Mesothelial cell of epicardium (in vitro differentiated cells): Measurements from ENCODE around the gene UNC45A. TPM values are rescaled to one million over a fixed set of nuclear protein-coding genes. Genes with fewer than 3 reads are reported as not detected.
"Not testable (repeated sequence)": the region's sequence is repeated elsewhere in the genome, so short reads cannot be mapped to it uniquely, and the experiment has no call there.

Experiments used
- DNase-seq, 2 experiments: peaks; one replicate each; pipeline ENCODE4 v3.0.0; 2021; ENCODE audit warnings: low spot score in 2 of 2; ENCODE audit not compliant: unreplicated experiment in 2 of 2
- H3K27ac Mint-ChIP-seq: 2 replicates; pipeline ENCODE4 v1.8.0; 2021; ENCODE audit warnings: mixed read lengths
- H3K27me3 Mint-ChIP-seq: 2 replicates; pipeline ENCODE4 v1.8.0; 2021; ENCODE audit warnings: low read depth, mixed read lengths
- H3K36me3 Mint-ChIP-seq: 2 replicates; pipeline ENCODE4 v1.8.0; 2021; ENCODE audit warnings: mixed read lengths
- H3K4me1 Mint-ChIP-seq: 2 replicates; pipeline ENCODE4 v1.8.0; 2021; ENCODE audit warnings: mixed read lengths
- H3K4me3 Mint-ChIP-seq: 2 replicates; pipeline ENCODE4 v1.8.0; 2021; ENCODE audit warnings: mild to moderate bottlenecking, moderate library complexity, mixed read lengths
- H3K9me3 Mint-ChIP-seq: 2 replicates; pipeline ENCODE4 v1.8.0; 2021; ENCODE audit warnings: mixed read lengths
- CTCF ChIP-seq: fragments of 200-600 bp; sonication (generic); IDR thresholded peaks from one replicate; pipeline ENCODE4 v1.5.0; 2021; ENCODE audit warnings: antibody characterized with exemption; ENCODE audit not compliant: unreplicated experiment
- total RNA-seq: library from RNA; stranded (reverse); gene quantifications from 3 replicates; pipeline ENCODE4 v1.2.1, GENCODE V29; 2021

The UNC45A gene
- total RNA-seq, 1 donor from 2014 or later: 79.7 TPM

GRCh38 chr15:90917569-90917968 lies 17.5 kb upstream of the UNC45A start:
- Mint-ChIP-seq H3K27me3 (no peaks in the 10 kb centered on the region), H3K27ac (no peak overlapping the region), H3K36me3 (peaks cover 43% of the 10 kb centered on the region), H3K9me3 (no peaks in the 10 kb centered on the region), H3K4me1 (no peaks in the 10 kb centered on the region), H3K4me3 (no peak overlapping the region)
- DNase-seq: no peak
- TF ChIP-seq CTCF: no peak

GRCh38 chr15:90918034-90918788 lies 16.9 kb upstream of the UNC45A start:
- Mint-ChIP-seq H3K4me1 (no peaks in the 10 kb centered on the region), H3K4me3 (no peak overlapping the region), H3K27ac (no peak overlapping the region), H3K27me3 (no peaks in the 10 kb centered on the region), H3K9me3 (no peaks in the 10 kb centered on the region), H3K36me3 (peaks cover 39% of the 10 kb centered on the region)
- no peak for DNase-seq
- no peak for TF ChIP-seq CTCF

- Mint-ChIP-seq H3K4me1 (no peaks in the 10 kb centered on the region), H3K36me3 (peaks cover 36% of the 10 kb centered on the region), H3K9me3 (no peaks in the 10 kb centered on the region), H3K27ac (no peak overlapping the region), H3K4me3 (no peak overlapping the region), H3K27me3 (no peaks in the 10 kb centered on the region)
- no peak for DNase-seq
- TF ChIP-seq CTCF: no peak
Measured at GRCh38 chr15:90918835-90919234, 16.2 kb upstream of the UNC45A start.

- no peak overlapping the region for H3K27ac Mint-ChIP-seq
- DNase-seq: no peak
- H3K27me3 Mint-ChIP-seq: no peaks in the 10 kb centered on the region
- H3K36me3 Mint-ChIP-seq: peaks cover 24% of the 10 kb centered on the region
- no peaks in the 10 kb centered on the region for H3K4me1 Mint-ChIP-seq
- no peaks in the 10 kb centered on the region for H3K9me3 Mint-ChIP-seq
- no peak for TF ChIP-seq CTCF
- H3K4me3 Mint-ChIP-seq: no peak overlapping the region
Measured at GRCh38 chr15:90921887-90922286, 13.2 kb upstream of the UNC45A start.

GRCh38 chr15:90922712-90923322 lies 12.3 kb upstream of the UNC45A start:
- not testable (repeated sequence) for H3K9me3 Mint-ChIP-seq, H3K27me3 Mint-ChIP-seq, DNase-seq, H3K4me1 Mint-ChIP-seq, H3K4me3 Mint-ChIP-seq, H3K27ac Mint-ChIP-seq
- peaks cover 19% of the 10 kb centered on the region for H3K36me3 Mint-ChIP-seq

- H3K27me3 Mint-ChIP-seq: no peaks in the 10 kb centered on the region
- DNase-seq: no peak
- H3K4me3 Mint-ChIP-seq: no peak overlapping the region
- no peaks in the 10 kb centered on the region for H3K9me3 Mint-ChIP-seq
- H3K36me3 Mint-ChIP-seq: peaks cover 13% of the 10 kb centered on the region
- H3K27ac Mint-ChIP-seq: no peak overlapping the region
- no peak for TF ChIP-seq CTCF
- no peaks in the 10 kb centered on the region for H3K4me1 Mint-ChIP-seq
Measured at GRCh38 chr15:90924375-90924774, 10.7 kb upstream of the UNC45A start.

- H3K36me3 Mint-ChIP-seq: not testable (repeated sequence)
Measured at GRCh38 chr15:90926766-90927165, 8.3 kb upstream of the UNC45A start.

GRCh38 chr15:90928106-90928505 lies 7.0 kb upstream of the UNC45A start:
- not testable (repeated sequence) for DNase-seq, H3K4me3 Mint-ChIP-seq, H3K4me1 Mint-ChIP-seq, H3K27me3 Mint-ChIP-seq, H3K36me3 Mint-ChIP-seq, H3K27ac Mint-ChIP-seq, H3K9me3 Mint-ChIP-seq

More at GRCh38 chr15:90926766-90927165, 8.3 kb upstream of the UNC45A start:
- not testable (repeated sequence) for H3K4me1 Mint-ChIP-seq, H3K4me3 Mint-ChIP-seq, H3K9me3 Mint-ChIP-seq, H3K27me3 Mint-ChIP-seq, H3K27ac Mint-ChIP-seq, DNase-seq
